ENCODE data around the gene NTNG1.

DNA sequence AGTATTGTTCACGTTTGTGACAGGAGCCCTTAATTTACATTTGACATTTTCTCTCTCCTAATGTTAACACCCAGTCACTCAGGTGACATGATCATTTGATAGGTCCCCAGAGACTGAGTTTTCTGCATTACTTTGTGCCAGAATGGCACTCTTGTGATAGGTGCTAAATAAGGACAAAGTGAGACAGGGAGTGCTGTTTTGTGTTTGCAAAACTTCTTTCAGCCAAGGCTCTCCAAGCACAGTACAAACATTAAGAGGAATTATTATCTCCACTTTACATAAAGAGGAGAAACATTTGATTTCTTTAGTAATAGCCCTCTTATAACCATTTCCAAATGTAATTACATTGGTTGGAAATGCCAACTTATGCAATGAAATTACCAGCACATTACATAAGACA, 355.2 kb downstream of the NTNG1 start:
- TF ChIP-seq, protein P1, sequence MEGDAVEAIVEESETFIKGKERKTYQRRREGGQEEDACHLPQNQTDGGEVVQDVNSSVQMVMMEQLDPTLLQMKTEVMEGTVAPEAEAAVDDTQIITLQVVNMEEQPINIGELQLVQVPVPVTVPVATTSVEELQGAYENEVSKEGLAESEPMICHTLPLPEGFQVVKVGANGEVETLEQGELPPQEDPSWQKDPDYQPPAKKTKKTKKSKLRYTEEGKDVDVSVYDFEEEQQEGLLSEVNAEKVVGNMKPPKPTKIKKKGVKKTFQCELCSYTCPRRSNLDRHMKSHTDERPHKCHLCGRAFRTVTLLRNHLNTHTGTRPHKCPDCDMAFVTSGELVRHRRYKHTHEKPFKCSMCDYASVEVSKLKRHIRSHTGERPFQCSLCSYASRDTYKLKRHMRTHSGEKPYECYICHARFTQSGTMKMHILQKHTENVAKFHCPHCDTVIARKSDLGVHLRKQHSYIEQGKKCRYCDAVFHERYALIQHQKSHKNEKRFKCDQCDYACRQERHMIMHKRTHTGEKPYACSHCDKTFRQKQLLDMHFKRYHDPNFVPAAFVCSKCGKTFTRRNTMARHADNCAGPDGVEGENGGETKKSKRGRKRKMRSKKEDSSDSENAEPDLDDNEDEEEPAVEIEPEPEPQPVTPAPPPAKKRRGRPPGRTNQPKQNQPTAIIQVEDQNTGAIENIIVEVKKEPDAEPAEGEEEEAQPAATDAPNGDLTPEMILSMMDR (IDR thresholded peaks at IDR 0.05): no peak
- TF ChIP-seq POLR2A (IDR thresholded peaks at IDR 0.05) (no peak), EP300 (IDR thresholded peaks at IDR 0.05) (no peak)

Measured in ovary (tissue), 3 donors.